Retinal pigment epithelial cell (primary cell): ENCODE measurements around the gene ABCC9.

ENCODE experiments used
- DNase-seq: peaks from one replicate; pipeline ENCODE4 v3.0.0-alpha.2; 2010; ENCODE audit warnings: low read depth
- H3K4me3 ChIP-seq: 2 replicates; pipeline ENCODE4 v1.5.1; 2011; ENCODE audit warnings: mild to moderate bottlenecking, low read length, control low read depth, moderate library complexity
- CTCF ChIP-seq: conservative IDR thresholded peaks from 2 replicates; pipeline ENCODE4 v1.5.1; 2011; ENCODE audit warnings: low read depth, low read length, control low read depth, inconsistent platforms

Gene ABCC9

GRCh38 chr12:21819678-21820077 is 121.5 kb downstream of the ABCC9 start:
- no peak for DNase-seq
- H3K4me3 ChIP-seq, result no peak overlapping the region
- TF ChIP-seq CTCF, result no peak

- no peak for TF ChIP-seq CTCF
- DNase-seq, result no peak
- H3K4me3 ChIP-seq, result no peak overlapping the region
Measured at GRCh38 chr12:21819236-21819635, 122.0 kb downstream of the ABCC9 start.

- peak; percentile 66 for DNase-seq
- TF ChIP-seq CTCF, result no peak
- no peak overlapping the region for H3K4me3 ChIP-seq
Measured at GRCh38 chr12:21818627-21819026, 122.6 kb downstream of the ABCC9 start.

GRCh38 chr12:21815306-21816062 is 125.7 kb downstream of the ABCC9 start:
- no peak overlapping the region for H3K4me3 ChIP-seq
- no peak for TF ChIP-seq CTCF
- DNase-seq, result no peak

GRCh38 chr12:21814814-21815213 is 126.4 kb downstream of the ABCC9 start:
- no peak for DNase-seq
- H3K4me3 ChIP-seq, result no peak overlapping the region
- TF ChIP-seq CTCF, result no peak

GRCh38 chr12:21814327-21814726 is 126.9 kb downstream of the ABCC9 start:
- TF ChIP-seq CTCF, result no peak
- no peak for DNase-seq
- no peak overlapping the region for H3K4me3 ChIP-seq

GRCh38 chr12:21813751-21814150 is 127.5 kb downstream of the ABCC9 start:
- no peak for TF ChIP-seq CTCF
- H3K4me3 ChIP-seq, result no peak overlapping the region
- DNase-seq, result no peak
